Measurements from ENCODE around the gene ESR1.

Gene ESR1

DNA sequence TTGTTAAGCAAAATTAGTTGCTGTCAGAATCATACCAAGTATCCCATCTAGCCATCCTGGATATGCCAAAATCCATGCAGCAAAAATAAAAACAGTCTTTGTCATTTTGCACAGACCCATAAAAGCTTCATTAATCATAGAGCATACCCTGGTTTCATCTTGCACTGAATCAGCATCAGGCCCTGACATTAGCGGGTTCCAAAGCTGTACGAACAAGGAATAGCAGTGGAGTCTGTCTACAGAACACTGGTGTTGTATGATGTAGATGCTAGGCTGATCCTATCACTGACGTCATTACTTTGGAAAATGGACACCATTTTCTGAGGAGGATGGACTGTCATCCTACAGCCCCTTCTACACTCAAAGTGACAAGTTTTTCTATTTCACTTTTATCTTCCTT lies 315.6 kb downstream of the ESR1 start:
- DNase-seq (ENCODE audit: low read depth): no peak
- no peak overlapping the region for H3K4me3 ChIP-seq (ENCODE audit: control insufficient read depth, low read depth, low read length)
- TF ChIP-seq CTCF (conservative IDR thresholded peaks at IDR 0.05; ENCODE audit: control insufficient read depth, insufficient read depth, low read depth, low read length): no peak

- DNase-seq (ENCODE audit: low read depth): peak; percentile 83
- no peak overlapping the region for H3K4me3 ChIP-seq (ENCODE audit: control insufficient read depth, low read depth, low read length)
- peak; percentile 89 for TF ChIP-seq CTCF (conservative IDR thresholded peaks at IDR 0.05; ENCODE audit: control insufficient read depth, insufficient read depth, low read depth, low read length)
These were observed 317.1 kb downstream of the ESR1 start for GRCh38 chr6:152124429-152125074.

DNA sequence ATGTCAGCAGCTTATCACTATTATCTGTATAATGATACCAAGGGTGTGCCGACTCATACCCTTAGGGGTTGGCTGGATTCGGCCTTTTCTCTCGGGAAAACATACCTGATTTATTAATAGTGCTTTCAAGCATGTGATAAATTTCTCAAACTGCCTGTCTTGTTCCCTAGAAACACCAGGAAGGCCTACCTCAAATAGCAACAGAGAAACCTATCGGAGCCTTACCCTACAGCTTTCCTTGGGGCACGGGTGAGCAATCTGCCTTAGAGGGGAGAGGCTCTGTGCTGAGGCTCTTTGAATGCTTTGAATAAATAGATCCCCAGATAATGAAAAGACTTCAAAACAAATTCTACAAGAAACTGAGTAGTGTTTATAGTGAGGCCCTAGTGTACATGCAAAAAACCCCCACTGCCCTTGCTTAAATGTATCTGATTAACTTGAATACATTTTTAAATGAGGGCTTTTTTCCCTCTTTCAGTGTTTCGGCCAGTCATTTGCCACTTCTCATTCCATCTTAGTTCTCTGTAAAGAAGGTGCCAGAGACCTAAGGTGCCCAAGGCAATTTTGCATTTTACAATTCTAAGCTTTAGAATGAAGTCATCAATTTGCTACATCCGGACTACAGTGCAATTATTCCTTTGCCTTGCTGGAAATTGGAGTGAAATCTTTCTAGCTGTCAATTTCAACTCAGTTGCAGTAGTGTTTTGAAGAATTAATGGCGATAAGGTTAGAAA lies 320.1 kb downstream of the ESR1 start:
- no peak for DNase-seq (ENCODE audit: low read depth)
- no peak for TF ChIP-seq CTCF (conservative IDR thresholded peaks at IDR 0.05; ENCODE audit: control insufficient read depth, insufficient read depth, low read depth, low read length)
- H3K4me3 ChIP-seq (ENCODE audit: control insufficient read depth, low read depth, low read length): no peak overlapping the region

DNA sequence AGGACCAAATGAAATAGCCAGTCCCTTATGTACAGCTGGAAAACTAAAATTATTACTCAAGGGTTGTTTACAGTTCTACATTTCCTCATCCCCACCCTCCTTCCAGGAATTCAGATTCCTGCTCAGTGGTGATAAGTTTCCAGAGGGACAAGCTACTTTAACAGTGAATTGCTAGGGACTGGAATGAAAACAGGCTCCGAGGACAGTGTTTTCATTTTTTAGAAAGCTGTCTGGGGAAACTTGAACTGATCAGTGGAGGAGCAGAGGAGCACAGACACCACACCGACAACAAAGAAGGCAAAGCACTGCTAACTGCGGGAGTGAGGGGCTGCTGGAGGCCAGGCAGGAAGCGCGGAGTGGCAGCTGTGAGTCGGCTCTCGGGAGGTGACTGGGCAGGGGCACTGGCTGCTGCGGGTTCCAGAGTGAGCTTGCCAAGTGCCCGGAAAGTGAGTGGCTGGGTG lies 322.2 kb downstream of the ESR1 start:
- no peak overlapping the region for H3K4me3 ChIP-seq (ENCODE audit: control insufficient read depth, low read depth, low read length)
- TF ChIP-seq CTCF (conservative IDR thresholded peaks at IDR 0.05; ENCODE audit: control insufficient read depth, insufficient read depth, low read depth, low read length): no peak
- no peak for DNase-seq (ENCODE audit: low read depth)

GRCh38 chr6:152130441-152130840 lies 323.0 kb downstream of the ESR1 start:
- no peak for DNase-seq (ENCODE audit: low read depth)
- H3K4me3 ChIP-seq (ENCODE audit: control insufficient read depth, low read depth, low read length): no peak overlapping the region
- TF ChIP-seq CTCF (conservative IDR thresholded peaks at IDR 0.05; ENCODE audit: control insufficient read depth, insufficient read depth, low read depth, low read length): no peak

DNA sequence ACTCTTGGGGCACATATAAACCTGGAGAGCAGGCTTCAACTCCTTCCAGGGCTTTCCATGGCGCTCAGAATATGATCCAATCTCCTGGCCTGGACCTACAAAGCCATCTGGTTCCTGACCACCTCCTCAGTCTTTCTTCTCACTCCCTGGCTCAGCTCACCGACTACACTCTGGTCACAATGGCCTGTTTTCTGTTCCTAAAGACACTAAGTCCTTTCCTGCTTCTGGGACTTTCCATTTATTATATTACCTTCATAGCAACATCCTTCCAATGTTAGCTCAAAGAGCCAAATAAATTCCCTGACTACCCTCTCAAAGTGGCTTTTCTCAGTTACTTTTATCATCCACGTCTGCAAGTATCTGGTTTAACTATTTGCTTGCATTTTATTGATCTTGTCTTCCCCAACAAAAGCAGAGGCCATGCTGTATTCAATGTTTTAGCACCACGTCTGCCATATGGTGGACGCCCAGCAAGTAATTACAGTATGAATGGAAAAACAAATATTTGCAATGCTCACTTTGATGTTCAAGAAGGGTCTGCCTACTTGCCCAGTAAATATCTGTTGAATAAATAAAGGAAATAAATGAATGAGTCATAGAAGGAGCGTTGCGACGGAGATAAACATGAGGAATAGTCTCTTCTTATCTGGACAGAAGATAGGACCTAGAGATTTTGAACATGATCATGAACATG lies 328.4 kb downstream of the ESR1 start:
- no peak overlapping the region for H3K4me3 ChIP-seq (ENCODE audit: control insufficient read depth, low read depth, low read length)
- no peak for TF ChIP-seq CTCF (conservative IDR thresholded peaks at IDR 0.05; ENCODE audit: control insufficient read depth, insufficient read depth, low read depth, low read length)
- DNase-seq (ENCODE audit: low read depth): no peak
